Loucy (cell line): Measurements from ENCODE around the gene CXCL10.

ENCODE experiments used
- H2AFZ ChIP-seq: fragments of 200-600 bp; sonication (generic); 2 replicates; pipeline ENCODE4 v1.6.0; 2016; ENCODE audit warnings: antibody characterized with exemption, mild to moderate bottlenecking, low read length, moderate library complexity
- H3F3A ChIP-seq: fragments of 200-600 bp; 2 replicates; pipeline ENCODE4 v1.6.0; 2016; ENCODE audit warnings: antibody characterized with exemption, low read depth, mild to moderate bottlenecking
- H3K27me3 ChIP-seq: fragments of 200-600 bp; sonication (generic); 2 replicates; pipeline ENCODE4 v1.6.1; 2014; ENCODE audit warnings: low read length, mild to moderate bottlenecking; ENCODE audit not compliant: insufficient read depth, poor library complexity, severe bottlenecking
- H3K36me3 ChIP-seq: fragments of 200-600 bp; sonication (generic); 2 replicates; pipeline ENCODE4 v1.6.1; 2016; ENCODE audit warnings: low read length; ENCODE audit not compliant: insufficient read depth
- H3K4me1 ChIP-seq: fragments of 200-600 bp; sonication (generic); 2 replicates; pipeline ENCODE4 v1.5.1; 2014; ENCODE audit warnings: low read length, mild to moderate bottlenecking; ENCODE audit not compliant: insufficient read depth, poor library complexity, severe bottlenecking
- H3K4me2 ChIP-seq: fragments of 200-600 bp; sonication (generic); 2 replicates; pipeline ENCODE4 v1.6.0; 2014; ENCODE audit warnings: antibody characterized with exemption, low read length, low read depth, mild to moderate bottlenecking; ENCODE audit not compliant: poor library complexity, severe bottlenecking
- H3K4me3 ChIP-seq: fragments of 200-600 bp; sonication (generic); 2 replicates; pipeline ENCODE4 v1.5.1; 2014; ENCODE audit warnings: low read length, mild to moderate bottlenecking, mixed read lengths; ENCODE audit not compliant: poor library complexity, severe bottlenecking
- H3K79me2 ChIP-seq: fragments of 200-600 bp; sonication (generic); 2 replicates; pipeline ENCODE4 v1.6.1; 2014; ENCODE audit warnings: low read length; ENCODE audit not compliant: insufficient read depth
- H3K9ac ChIP-seq: fragments of 200-600 bp; sonication (generic); 2 replicates; pipeline ENCODE4 v1.6.0; 2014; ENCODE audit warnings: mild to moderate bottlenecking, low read depth, low read length, moderate library complexity; ENCODE audit not compliant: poor library complexity, severe bottlenecking
- H3K9me2 ChIP-seq: fragments of 200-600 bp; sonication (generic); replicated peaks from 2 replicates; pipeline ENCODE4 v1.6.1; 2016; ENCODE audit warnings: low read depth, low read length, mixed read lengths
- H3K9me3 ChIP-seq: fragments of 200-600 bp; sonication (generic); 2 replicates; pipeline ENCODE4 v1.6.1; 2014; ENCODE audit warnings: mild to moderate bottlenecking, antibody characterized with exemption, low read length, low read depth; ENCODE audit not compliant: insufficient read depth
- H4K20me1 ChIP-seq: fragments of 200-600 bp; sonication (generic); 2 replicates; pipeline ENCODE4 v1.6.0; 2014; ENCODE audit warnings: antibody characterized with exemption, low read length, mild to moderate bottlenecking; ENCODE audit not compliant: insufficient read depth, poor library complexity, severe bottlenecking
- EZH2phosphoT487 ChIP-seq: fragments of 200-600 bp; IDR thresholded peaks from 2 replicates; pipeline ENCODE4 v1.6.1; 2018; ENCODE audit warnings: antibody characterized with exemption, mild to moderate bottlenecking, moderate library complexity, borderline replicate concordance
- TF ChIP-seq, protein P1 (sequence below): fragments of 200-600 bp; sonication (generic); conservative IDR thresholded peaks from 2 replicates; pipeline ENCODE4 v1.5.1; 2014; ENCODE audit warnings: mild to moderate bottlenecking, antibody characterized with exemption, low read length

CXCL10 gene

DNA sequence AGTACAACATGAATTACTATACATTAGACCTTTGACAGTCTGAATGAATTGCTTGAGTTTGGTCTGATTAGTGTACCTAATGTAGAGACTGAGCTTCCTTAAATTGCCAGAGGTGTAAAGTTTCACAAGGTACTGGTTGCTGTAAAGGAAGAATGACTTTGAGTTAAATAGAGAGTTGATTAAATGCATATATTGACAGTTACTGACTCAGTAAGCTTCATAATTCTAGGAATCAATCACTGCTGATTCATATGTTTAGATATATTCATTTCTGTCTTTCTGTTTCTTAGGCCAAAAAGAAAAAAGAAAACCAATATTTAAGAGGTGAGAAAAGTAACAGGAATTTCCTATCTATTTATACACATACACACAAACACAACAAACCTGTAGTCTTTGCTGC is 35.0 kb upstream of the CXCL10 start:
- Histone ChIP-seq H3F3A (no peaks in the 10 kb centered on the region), H3K4me2 (no peak overlapping the region), H3K4me3 (no peak overlapping the region), H3K79me2 (no peaks in the 10 kb centered on the region), H3K27me3 (no peaks in the 10 kb centered on the region), H3K4me1 (no peaks in the 10 kb centered on the region), H3K9me3 (no peaks in the 10 kb centered on the region), H4K20me1 (no peaks in the 10 kb centered on the region), H3K9me2 (no peaks in the 10 kb centered on the region), H3K36me3 (no peaks in the 10 kb centered on the region), H3K9ac (no peak overlapping the region), H2AFZ (no peak overlapping the region)
- TF ChIP-seq EZH2phosphoT487 = no peak
- TF ChIP-seq, protein P1, sequence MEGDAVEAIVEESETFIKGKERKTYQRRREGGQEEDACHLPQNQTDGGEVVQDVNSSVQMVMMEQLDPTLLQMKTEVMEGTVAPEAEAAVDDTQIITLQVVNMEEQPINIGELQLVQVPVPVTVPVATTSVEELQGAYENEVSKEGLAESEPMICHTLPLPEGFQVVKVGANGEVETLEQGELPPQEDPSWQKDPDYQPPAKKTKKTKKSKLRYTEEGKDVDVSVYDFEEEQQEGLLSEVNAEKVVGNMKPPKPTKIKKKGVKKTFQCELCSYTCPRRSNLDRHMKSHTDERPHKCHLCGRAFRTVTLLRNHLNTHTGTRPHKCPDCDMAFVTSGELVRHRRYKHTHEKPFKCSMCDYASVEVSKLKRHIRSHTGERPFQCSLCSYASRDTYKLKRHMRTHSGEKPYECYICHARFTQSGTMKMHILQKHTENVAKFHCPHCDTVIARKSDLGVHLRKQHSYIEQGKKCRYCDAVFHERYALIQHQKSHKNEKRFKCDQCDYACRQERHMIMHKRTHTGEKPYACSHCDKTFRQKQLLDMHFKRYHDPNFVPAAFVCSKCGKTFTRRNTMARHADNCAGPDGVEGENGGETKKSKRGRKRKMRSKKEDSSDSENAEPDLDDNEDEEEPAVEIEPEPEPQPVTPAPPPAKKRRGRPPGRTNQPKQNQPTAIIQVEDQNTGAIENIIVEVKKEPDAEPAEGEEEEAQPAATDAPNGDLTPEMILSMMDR = no peak

DNA sequence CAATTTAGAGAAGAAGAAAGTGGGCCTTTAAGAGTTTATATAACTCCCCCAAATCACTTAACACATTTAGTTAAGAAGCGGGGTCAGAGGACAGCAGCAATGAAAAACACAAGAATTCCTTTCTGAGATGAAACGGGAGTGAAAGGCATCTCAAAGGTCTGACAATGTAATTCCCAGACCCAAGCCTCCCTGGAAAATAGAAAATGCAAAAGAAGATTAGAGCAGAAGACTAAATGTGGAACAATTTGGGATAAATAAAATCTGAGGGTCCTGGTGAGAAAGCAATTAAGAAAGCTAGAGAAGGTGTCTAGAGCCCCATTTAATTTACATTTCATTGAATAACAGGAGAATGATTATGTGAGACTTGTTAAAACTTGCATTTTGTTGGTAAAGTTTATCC is 32.1 kb upstream of the CXCL10 start:
- no peak overlapping the region for H3K9ac ChIP-seq
- TF ChIP-seq, protein P1 = no peak
- no peak for TF ChIP-seq EZH2phosphoT487
- no peaks in the 10 kb centered on the region for H3K36me3 ChIP-seq
- H3K4me3 ChIP-seq = no peak overlapping the region
- no peaks in the 10 kb centered on the region for H3K9me2 ChIP-seq
- no peaks in the 10 kb centered on the region for H4K20me1 ChIP-seq
- H3F3A ChIP-seq = no peaks in the 10 kb centered on the region
- no peaks in the 10 kb centered on the region for H3K27me3 ChIP-seq
- no peaks in the 10 kb centered on the region for H3K79me2 ChIP-seq
- no peak overlapping the region for H3K4me2 ChIP-seq
- H3K4me1 ChIP-seq = no peaks in the 10 kb centered on the region
- no peaks in the 10 kb centered on the region for H3K9me3 ChIP-seq
- no peak overlapping the region for H2AFZ ChIP-seq

DNA sequence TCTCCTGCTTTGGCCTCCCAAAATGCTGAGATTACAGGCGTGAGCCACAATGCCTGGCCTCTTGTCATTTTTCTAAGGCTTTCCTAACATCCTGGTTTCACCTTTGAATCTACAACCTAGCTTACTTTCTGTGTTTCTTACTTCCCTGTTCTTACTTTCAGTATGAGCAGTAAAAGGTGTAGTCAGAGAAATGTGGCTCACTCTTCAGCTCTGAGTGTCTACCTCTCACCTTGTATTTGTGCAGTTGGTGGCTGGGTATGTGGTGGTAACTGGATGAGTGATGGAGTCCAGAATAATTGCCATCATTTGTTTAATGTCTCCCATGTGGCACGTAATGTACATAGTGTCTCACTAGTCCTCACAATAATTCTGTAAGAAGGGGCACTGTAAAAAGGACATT is 31.7 kb upstream of the CXCL10 start:
- no peaks in the 10 kb centered on the region for H3K79me2 ChIP-seq
- H4K20me1 ChIP-seq = no peaks in the 10 kb centered on the region
- TF ChIP-seq, protein P1 = no peak
- TF ChIP-seq EZH2phosphoT487 = no peak
- no peaks in the 10 kb centered on the region for H3K9me3 ChIP-seq
- H3F3A ChIP-seq = no peaks in the 10 kb centered on the region
- no peaks in the 10 kb centered on the region for H3K36me3 ChIP-seq
- no peak overlapping the region for H3K4me3 ChIP-seq
- H3K9ac ChIP-seq = no peak overlapping the region
- H2AFZ ChIP-seq = no peak overlapping the region; the same call in 1 of the 2 replicates
- no peaks in the 10 kb centered on the region for H3K4me1 ChIP-seq
- no peak overlapping the region for H3K4me2 ChIP-seq
- no peaks in the 10 kb centered on the region for H3K27me3 ChIP-seq
- H3K9me2 ChIP-seq = no peaks in the 10 kb centered on the region
